GM12864 (cell line): ENCODE measurements around the gene ARL16.

ENCODE experiments used
- DNase-seq: peaks from one replicate; pipeline ENCODE4 v3.0.0-alpha.2; 2011; ENCODE audit warnings: low read depth
- H3K4me3 ChIP-seq: 2 replicates; pipeline ENCODE4 v1.5.1; 2011; ENCODE audit warnings: mild to moderate bottlenecking, low read depth, low read length, control low read depth
- TF ChIP-seq, protein P1 (sequence below): IDR thresholded peaks from 2 replicates; pipeline ENCODE4 v1.5.1; 2011; ENCODE audit warnings: low read depth, mild to moderate bottlenecking, moderate library complexity, low read length, control low read depth, inconsistent platforms; ENCODE audit errors: missing control alignments

ARL16 gene

DNA sequence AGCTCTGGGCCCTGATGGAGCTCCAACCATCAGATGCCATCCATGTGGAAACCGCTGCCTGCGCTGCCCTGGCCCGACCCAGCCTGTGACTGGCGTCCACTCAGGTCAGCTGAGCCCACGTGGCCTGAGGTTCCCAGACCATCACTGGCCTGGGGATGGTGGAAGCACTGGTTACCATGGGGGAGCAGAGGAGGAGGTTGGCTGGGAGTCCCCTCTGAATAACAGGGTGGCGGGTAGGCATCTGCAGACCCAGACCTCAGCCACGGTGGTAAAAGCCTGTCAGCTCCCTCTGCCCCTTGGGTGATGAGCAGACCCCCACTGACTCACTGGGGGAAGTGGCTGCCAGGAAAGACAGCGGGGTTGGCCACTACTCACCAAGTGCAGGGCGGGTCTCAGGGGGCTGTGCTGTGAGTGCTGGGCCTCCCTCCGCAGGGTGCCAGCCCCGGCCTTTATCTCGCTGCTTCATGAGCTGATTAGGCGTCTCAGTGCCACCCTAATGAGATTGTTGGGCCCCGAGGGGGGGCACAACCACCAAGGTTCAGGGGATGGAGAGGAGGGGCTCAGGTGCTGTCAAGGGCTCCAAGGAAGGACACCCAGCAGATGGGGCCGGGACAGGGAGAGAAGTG lies 27.4 kb downstream of the ARL16 start, which contains the start of gene PDE6G:
Gene PDE6G, minus strand, starts transcription at position 425 of the 626 bp plus-strand sequence. CDS start 3,237 bp downstream, outside the sequence.
- TF ChIP-seq, protein P1, sequence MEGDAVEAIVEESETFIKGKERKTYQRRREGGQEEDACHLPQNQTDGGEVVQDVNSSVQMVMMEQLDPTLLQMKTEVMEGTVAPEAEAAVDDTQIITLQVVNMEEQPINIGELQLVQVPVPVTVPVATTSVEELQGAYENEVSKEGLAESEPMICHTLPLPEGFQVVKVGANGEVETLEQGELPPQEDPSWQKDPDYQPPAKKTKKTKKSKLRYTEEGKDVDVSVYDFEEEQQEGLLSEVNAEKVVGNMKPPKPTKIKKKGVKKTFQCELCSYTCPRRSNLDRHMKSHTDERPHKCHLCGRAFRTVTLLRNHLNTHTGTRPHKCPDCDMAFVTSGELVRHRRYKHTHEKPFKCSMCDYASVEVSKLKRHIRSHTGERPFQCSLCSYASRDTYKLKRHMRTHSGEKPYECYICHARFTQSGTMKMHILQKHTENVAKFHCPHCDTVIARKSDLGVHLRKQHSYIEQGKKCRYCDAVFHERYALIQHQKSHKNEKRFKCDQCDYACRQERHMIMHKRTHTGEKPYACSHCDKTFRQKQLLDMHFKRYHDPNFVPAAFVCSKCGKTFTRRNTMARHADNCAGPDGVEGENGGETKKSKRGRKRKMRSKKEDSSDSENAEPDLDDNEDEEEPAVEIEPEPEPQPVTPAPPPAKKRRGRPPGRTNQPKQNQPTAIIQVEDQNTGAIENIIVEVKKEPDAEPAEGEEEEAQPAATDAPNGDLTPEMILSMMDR, result no peak
- DNase-seq, result no peak
- no peak within 1 kb of the TSS for H3K4me3 ChIP-seq

DNA sequence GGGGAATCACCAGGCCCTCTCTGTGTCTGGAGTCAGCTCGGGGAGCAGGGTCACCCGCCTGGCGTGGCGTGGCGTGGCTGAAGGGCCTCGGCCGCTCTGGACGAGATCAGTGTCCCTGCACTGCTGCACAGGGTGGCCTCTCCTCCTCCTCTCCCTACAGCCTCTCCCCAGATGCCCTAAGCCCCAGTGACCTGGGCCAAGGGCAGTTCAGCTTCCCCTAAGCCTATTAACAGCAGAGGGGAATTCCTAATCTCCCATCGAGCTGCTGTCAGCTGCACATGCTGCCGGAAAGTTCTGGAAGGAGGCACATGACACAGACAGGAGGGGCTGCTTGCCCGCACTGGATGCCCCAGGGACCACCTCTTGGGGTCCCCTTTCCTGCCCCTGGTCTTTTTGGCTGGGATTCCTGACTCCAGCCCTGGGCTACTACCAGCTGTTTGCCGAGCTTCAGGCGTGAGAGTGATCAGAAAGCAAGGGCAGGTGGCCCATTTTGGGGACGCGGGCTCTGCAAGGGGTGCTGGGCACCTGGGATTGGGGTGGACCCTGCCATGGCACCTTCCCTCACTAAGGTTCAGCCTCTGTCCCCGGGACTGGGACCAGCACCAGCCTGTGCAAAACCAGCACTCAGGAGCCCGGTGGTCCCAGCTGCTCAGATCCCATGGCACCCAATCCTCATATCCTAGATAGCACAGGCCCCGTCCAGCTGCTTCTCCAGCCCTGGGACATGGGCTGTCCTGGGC lies 28.0 kb downstream of the ARL16 start:
- TF ChIP-seq, protein P1, result no peak
- DNase-seq, result no peak
- no peak overlapping the region for H3K4me3 ChIP-seq

DNA sequence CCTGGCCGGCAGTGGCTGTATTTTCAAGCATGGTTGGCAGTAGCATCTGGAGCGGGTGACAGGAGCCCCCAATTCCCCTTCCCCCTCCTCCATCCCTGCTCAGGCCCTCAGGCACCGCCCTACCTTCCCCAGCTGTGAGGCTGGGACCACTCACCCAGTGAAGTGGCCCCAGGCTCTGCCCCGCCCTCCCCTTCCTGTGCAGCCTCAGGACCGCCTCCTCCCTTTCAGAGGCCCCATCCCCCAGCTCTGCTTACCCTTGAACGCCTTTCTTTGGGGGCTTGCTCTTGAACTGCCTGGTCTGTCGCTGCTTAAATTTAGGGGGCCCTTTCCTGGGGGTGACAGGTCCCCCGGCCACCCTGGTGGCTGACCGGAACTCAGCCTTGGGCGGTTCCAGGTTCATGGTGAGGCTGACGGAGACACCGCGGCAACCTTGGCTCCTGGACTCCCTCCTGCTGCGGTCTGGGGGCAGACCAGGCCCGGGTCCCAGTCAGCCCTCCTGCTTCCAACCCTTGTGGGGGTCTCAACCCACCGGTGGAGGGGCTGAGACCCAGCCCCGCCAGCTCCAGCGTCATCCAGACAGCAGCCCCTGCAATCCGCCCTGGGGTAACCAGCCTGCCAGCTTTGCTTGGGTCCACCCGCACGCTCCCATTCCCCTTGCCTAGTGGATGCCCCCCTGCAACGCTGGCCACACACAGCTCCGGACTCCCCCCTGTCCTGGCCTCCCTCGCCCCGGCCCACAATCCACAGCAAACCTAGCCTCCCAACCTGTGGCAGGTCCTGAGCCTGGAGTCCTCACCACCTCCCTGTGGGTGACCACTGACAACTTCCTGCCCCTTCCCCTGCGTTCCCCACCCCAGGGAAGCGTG lies 30.5 kb downstream of the ARL16 start:
- TF ChIP-seq, protein P1, result no peak
- no peak for DNase-seq
- peak overlapping the region; percentile 25 for H3K4me3 ChIP-seq

DNA sequence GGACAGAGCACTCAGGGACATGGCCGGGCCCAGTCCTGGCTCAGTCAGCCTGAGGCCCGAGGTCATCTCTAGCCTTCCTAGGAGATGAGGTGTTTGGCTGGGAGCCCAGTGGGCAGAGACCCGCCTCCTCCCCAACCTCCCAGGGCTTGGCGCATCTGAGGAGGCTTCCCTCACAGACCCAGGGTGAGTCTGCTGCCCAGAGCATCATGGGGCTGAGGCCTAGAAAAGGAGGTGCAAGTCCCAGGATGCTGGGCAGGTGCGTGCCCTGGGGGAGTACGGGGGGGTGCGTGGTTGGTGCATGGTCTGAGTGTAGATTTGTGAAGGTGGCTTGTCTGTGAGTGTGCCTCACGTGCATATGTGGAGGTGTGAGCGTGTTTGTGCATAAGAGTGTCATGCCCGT lies 31.9 kb downstream of the ARL16 start:
- DNase-seq, result no peak
- H3K4me3 ChIP-seq, result no peak overlapping the region
- TF ChIP-seq, protein P1, result no peak

DNA sequence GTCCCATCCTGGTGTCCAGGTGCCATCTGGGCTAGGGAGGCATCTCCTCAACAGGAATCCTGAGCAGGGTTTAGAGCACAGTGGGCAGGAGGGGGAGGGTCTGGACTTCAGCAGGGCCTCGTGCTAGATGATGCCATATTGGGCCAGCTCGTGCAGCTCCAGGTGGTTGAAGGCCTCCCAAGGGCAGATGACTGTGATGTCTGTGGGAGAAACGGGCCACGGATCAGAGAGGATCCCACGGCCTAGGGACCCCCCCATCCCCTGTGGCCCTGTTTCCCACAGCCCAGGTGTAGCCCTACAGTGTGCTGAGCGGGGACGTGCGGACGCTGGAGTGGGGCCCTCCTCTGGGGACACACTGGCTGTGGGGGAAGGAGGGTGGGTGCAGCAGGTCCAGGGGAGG lies 32.6 kb downstream of the ARL16 start:
- H3K4me3 ChIP-seq, result no peak overlapping the region
- TF ChIP-seq, protein P1, result no peak
- no peak for DNase-seq

DNA sequence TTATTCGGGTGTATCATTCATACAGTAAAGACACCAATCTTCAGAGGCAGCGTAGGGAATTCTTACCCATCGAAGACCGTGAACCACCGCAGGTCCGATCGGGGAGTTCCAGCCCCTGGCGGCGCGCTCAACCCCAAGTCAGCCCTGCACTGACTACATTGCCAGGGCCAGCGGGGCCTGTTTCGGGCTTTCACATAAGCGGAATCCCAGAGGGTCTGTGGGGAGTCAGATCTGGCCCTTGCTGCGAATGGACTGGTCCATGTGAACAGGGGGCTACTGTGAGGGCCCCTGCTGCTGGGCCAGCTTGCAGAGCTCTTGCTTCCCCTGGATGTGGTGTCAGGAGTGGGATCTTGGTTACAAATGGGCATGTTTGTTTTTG lies 34.9 kb downstream of the ARL16 start:
- DNase-seq, result no peak
- TF ChIP-seq, protein P1, result no peak

More for the DNA sequence above, 34.9 kb downstream of the ARL16 start:
- H3K4me3 ChIP-seq, result no peak overlapping the region
